ENCODE measurements around the gene ZNF525. TPM values are rescaled to one million over a fixed set of nuclear protein-coding genes. Genes with fewer than 3 reads are reported as not detected.
"Not testable (repeated sequence)": the region's sequence is repeated elsewhere in the genome, so short reads cannot be mapped to it uniquely, and the experiment has no call there.

The ZNF525 gene
- total RNA-seq, 2 experiments from 2014 or later = 13.6 to 17.9 TPM

GRCh38 chr19:53374743-53375142, 9.2 kb downstream of the ZNF525 start:
- no peak overlapping the region for H3K27ac Mint-ChIP-seq
- no peaks in the 10 kb centered on the region for H3K27me3 Mint-ChIP-seq
- no peak overlapping the region for H3K4me3 Mint-ChIP-seq
- peaks cover 83% of the 10 kb centered on the region for H3K36me3 Mint-ChIP-seq
- H3K4me1 Mint-ChIP-seq = no peaks in the 10 kb centered on the region
- no peak for ATAC-seq
- DNase-seq = no peak
- peaks cover 31% of the 10 kb centered on the region for H3K9me3 Mint-ChIP-seq (ENCODE audit: low read depth)
- CTCF ChIA-PET = no interaction called here

- Mint-ChIP-seq H3K4me3 (no peak overlapping the region), H3K36me3 (peaks cover 92% of the 10 kb centered on the region), H3K27ac (no peak overlapping the region), H3K4me1 (no peaks in the 10 kb centered on the region), H3K27me3 (no peaks in the 10 kb centered on the region), H3K9me3 (ENCODE audit: low read depth) (peaks cover 56% of the 10 kb centered on the region)
- DNase-seq (no peak), ATAC-seq (no peak)
- CTCF ChIA-PET = no interaction called here
These were observed 15.9 kb downstream of the ZNF525 start for GRCh38 chr19:53381376-53381775.

GRCh38 chr19:53388168-53388567, 22.7 kb downstream of the ZNF525 start:
- no peak overlapping the region for H3K4me3 Mint-ChIP-seq
- DNase-seq (no peak), ATAC-seq (no peak)
- no peak overlapping the region for H3K27ac Mint-ChIP-seq
- CTCF ChIA-PET = no interaction called here
- no peaks in the 10 kb centered on the region for H3K27me3 Mint-ChIP-seq
- peaks cover 42% of the 10 kb centered on the region for H3K36me3 Mint-ChIP-seq
- H3K4me1 Mint-ChIP-seq = no peaks in the 10 kb centered on the region
- peaks cover 55% of the 10 kb centered on the region for H3K9me3 Mint-ChIP-seq (ENCODE audit: low read depth)

- CTCF ChIA-PET = no interaction called here
- Mint-ChIP-seq H3K27ac (no peak overlapping the region), H3K9me3 (ENCODE audit: low read depth) (peaks cover 50% of the 10 kb centered on the region), H3K4me1 (no peaks in the 10 kb centered on the region), H3K4me3 (no peak overlapping the region), H3K36me3 (peaks cover 39% of the 10 kb centered on the region), H3K27me3 (no peaks in the 10 kb centered on the region)
- ATAC-seq (no peak), DNase-seq (no peak)
These were observed 23.4 kb downstream of the ZNF525 start for GRCh38 chr19:53388904-53389303.

GRCh38 chr19:53389571-53389970, 24.1 kb downstream of the ZNF525 start:
- CTCF ChIA-PET = no interaction called here
- no peak overlapping the region for H3K27ac Mint-ChIP-seq
- DNase-seq (no peak), ATAC-seq (no peak)
- no peaks in the 10 kb centered on the region for H3K27me3 Mint-ChIP-seq
- no peak overlapping the region for H3K4me3 Mint-ChIP-seq
- peaks cover 48% of the 10 kb centered on the region for H3K9me3 Mint-ChIP-seq (ENCODE audit: low read depth)
- peaks cover 36% of the 10 kb centered on the region for H3K36me3 Mint-ChIP-seq
- H3K4me1 Mint-ChIP-seq = peaks cover 1% of the 10 kb centered on the region

- H3K27ac Mint-ChIP-seq = no peak overlapping the region
- H3K36me3 Mint-ChIP-seq = peaks cover 35% of the 10 kb centered on the region
- H3K9me3 Mint-ChIP-seq (ENCODE audit: low read depth) = peaks cover 44% of the 10 kb centered on the region
- H3K4me3 Mint-ChIP-seq = no peak overlapping the region
- CTCF ChIA-PET = no interaction called here
- no peaks in the 10 kb centered on the region for H3K27me3 Mint-ChIP-seq
- DNase-seq = no peak
- peaks cover 4% of the 10 kb centered on the region for H3K4me1 Mint-ChIP-seq
- ATAC-seq = no peak
These were observed 24.5 kb downstream of the ZNF525 start for GRCh38 chr19:53389978-53390377.

GRCh38 chr19:53394522-53394973, 29.0 kb downstream of the ZNF525 start:
- Mint-ChIP-seq H3K9me3 (ENCODE audit: low read depth) (peaks cover 21% of the 10 kb centered on the region), H3K4me1 (peaks cover 17% of the 10 kb centered on the region), H3K4me3 (peak overlapping the region; percentile 93), H3K27ac (peak overlapping the region; percentile 88), H3K27me3 (no peaks in the 10 kb centered on the region), H3K36me3 (peaks cover 46% of the 10 kb centered on the region)
- DNase-seq (no peak), ATAC-seq (peak; percentile 3)
- CTCF ChIA-PET = interaction anchor here (1.2 to 1.5 kb wide), 2 partner anchors 29 to 352 kb away, joined by 3 read pairs; partner anchors contain the start of gene ZNF525

GRCh38 chr19:53394974-53395839, 29.7 kb downstream of the ZNF525 start, which contains the start of gene ZNF765:
ZNF765 (plus strand) TSS chr19:53395149; CDS start chr19:53398016, 2,867 bp downstream.
- Mint-ChIP-seq H3K36me3 (peaks cover 51% of the 10 kb centered on the region), H3K27ac (peak within 1 kb of the TSS; percentile 88), H3K4me1 (peaks cover 17% of the 10 kb centered on the region), H3K4me3 (peak within 1 kb of the TSS; percentile 93), H3K9me3 (ENCODE audit: low read depth) (peaks cover 20% of the 10 kb centered on the region), H3K27me3 (no peaks in the 10 kb centered on the region)
- CTCF ChIA-PET = interaction anchor here (1.2 to 1.5 kb wide), 2 partner anchors 29 to 351 kb away, joined by 3 read pairs; partner anchors contain the start of gene ZNF525
- ATAC-seq (peak; percentile 100), DNase-seq (peak; percentile 96)

- H3K36me3 Mint-ChIP-seq = peaks cover 51% of the 10 kb centered on the region
- not testable (repeated sequence) for DNase-seq
These were observed 30.5 kb downstream of the ZNF525 start for GRCh38 chr19:53395840-53396524.

GRCh38 chr19:53396525-53396868, 31.0 kb downstream of the ZNF525 start:
- H3K27ac Mint-ChIP-seq = no peak overlapping the region
- no peak for DNase-seq
- no peaks in the 10 kb centered on the region for H3K27me3 Mint-ChIP-seq
- CTCF ChIA-PET = interaction anchor here (1.7 kb wide), 1 partner anchor 28 kb away, joined by 3 read pairs; no protein-coding TSS in a partner anchor
- H3K9me3 Mint-ChIP-seq (ENCODE audit: low read depth) = peaks cover 13% of the 10 kb centered on the region
- peaks cover 53% of the 10 kb centered on the region for H3K36me3 Mint-ChIP-seq
- peaks cover 17% of the 10 kb centered on the region for H3K4me1 Mint-ChIP-seq
- ATAC-seq = no peak
- peak overlapping the region; percentile 93 for H3K4me3 Mint-ChIP-seq

More at GRCh38 chr19:53395840-53396524, 30.5 kb downstream of the ZNF525 start:
- H3K4me3 Mint-ChIP-seq = peak overlapping the region; percentile 93
- peak overlapping the region; percentile 88 for H3K27ac Mint-ChIP-seq
- H3K27me3 Mint-ChIP-seq, ATAC-seq: not testable (repeated sequence)
- peaks cover 17% of the 10 kb centered on the region for H3K4me1 Mint-ChIP-seq
- CTCF ChIA-PET = interaction anchor here (1.2 to 1.7 kb wide), 2 partner anchors 29 to 350 kb away, joined by 3 read pairs; no protein-coding TSS in a partner anchor
- peaks cover 14% of the 10 kb centered on the region for H3K9me3 Mint-ChIP-seq (ENCODE audit: low read depth)

GRCh38 chr19:53397918-53398317, 32.4 kb downstream of the ZNF525 start:
- ATAC-seq, H3K27me3 Mint-ChIP-seq: not testable (repeated sequence)

GRCh38 chr19:53409505-53410204, 44.1 kb downstream of the ZNF525 start:
- H3K4me3 Mint-ChIP-seq = no peak overlapping the region
- peaks cover 46% of the 10 kb centered on the region for H3K9me3 Mint-ChIP-seq (ENCODE audit: low read depth)
- H3K27ac Mint-ChIP-seq = no peak overlapping the region
- CTCF ChIA-PET = no interaction called here
- DNase-seq (no peak), ATAC-seq (no peak)
- no peaks in the 10 kb centered on the region for H3K27me3 Mint-ChIP-seq
- peaks cover 78% of the 10 kb centered on the region for H3K36me3 Mint-ChIP-seq
- no peaks in the 10 kb centered on the region for H3K4me1 Mint-ChIP-seq

More at GRCh38 chr19:53397918-53398317, 32.4 kb downstream of the ZNF525 start:
- CTCF ChIA-PET = interaction anchor here (1.7 kb wide), 1 partner anchor 27 kb away, joined by 3 read pairs; no protein-coding TSS in a partner anchor
- not testable (repeated sequence) for H3K4me3 Mint-ChIP-seq, H3K27ac Mint-ChIP-seq, DNase-seq
- Mint-ChIP-seq H3K36me3 (peaks cover 66% of the 10 kb centered on the region), H3K4me1 (peaks cover 17% of the 10 kb centered on the region), H3K9me3 (ENCODE audit: low read depth) (peaks cover 13% of the 10 kb centered on the region)

Data from activated CD8-positive, alpha-beta memory T cell treated with anti-CD3 and anti-CD28 coated beads, Interleukin-2, amount 10 ng/mL, durations not matched to agents 7 days and 5 days (primary cell).